Dermis microvascular lymphatic vessel endothelial cell (primary cell): ENCODE measurements around the gene DUSP11. TPM values are rescaled to one million over a fixed set of nuclear protein-coding genes. Genes with fewer than 3 reads are reported as not detected.
"Not testable (repeated sequence)": the region's sequence is repeated elsewhere in the genome, so short reads cannot be mapped to it uniquely, and the experiment has no call there.

Experiments
- DNase-seq, 2 donors: peaks; one replicate each; pipeline versions ENCODE4 v3.0.0 to v3.0.0-alpha.2; 2010; ENCODE audit warnings: low read depth in 2 of 2
- total RNA-seq: library from RNA; depleted of rRNA; stranded (reverse); fragments of >200 nt; gene quantifications from 2 replicates; pipeline ENCODE4 v1.2.1, GENCODE V29; 2014

The DUSP11 gene
- 20.0 and 21.7 TPM in 2 replicates for total RNA-seq

- peak; percentile 89 to 94 for DNase-seq
Measured at GRCh38 chr2:73779467-73780236, at the start of gene DUSP11. Gene DUSP11 (minus strand): TSS chr2:73780103. CDS start chr2:73779974, 129 bp downstream.

DNA sequence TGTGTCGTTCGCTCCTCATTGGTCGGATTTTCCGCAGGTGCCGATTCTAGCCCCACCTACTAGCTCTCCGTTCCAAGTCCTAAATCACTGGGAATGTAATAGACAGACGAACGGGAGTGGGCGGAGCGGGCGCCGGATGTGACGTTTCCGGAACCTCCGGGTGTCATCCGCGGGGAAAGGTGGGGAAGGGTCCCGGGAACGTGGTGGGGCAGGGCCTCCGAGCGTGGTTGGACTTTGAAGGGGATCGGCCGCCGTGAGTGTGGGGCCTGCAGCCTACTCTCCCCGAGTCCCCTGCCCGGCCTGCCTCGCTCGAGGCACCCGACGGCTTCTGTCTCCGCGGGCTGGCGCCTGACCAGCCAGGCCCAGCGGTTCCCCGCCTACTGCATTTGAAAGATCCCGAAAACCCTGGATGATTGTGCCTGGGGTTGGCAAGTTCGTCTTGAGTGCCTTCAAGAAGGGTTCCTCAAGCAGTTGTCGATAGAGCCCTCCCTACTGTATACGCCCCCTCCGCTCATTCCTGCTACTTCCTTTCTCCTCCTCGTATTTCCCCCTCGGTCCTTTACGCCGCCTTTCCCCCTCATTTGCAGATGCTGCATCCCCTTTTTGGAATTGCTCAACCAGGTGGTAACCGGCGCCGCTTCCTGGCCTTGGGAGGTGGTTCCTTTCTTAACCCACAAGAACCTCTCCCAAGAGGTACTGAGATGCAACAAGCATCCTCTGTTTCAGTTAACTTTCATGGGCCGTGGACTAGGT, 49.1 kb upstream of the DUSP11 start, which contains the start of gene STAMBP:
TSS of gene STAMBP (plus strand) at position 144 of the 753 bp plus-strand sequence. CDS start 1,896 bp downstream, outside the sequence.
- peak; percentile 96 to 97 for DNase-seq

DNA sequence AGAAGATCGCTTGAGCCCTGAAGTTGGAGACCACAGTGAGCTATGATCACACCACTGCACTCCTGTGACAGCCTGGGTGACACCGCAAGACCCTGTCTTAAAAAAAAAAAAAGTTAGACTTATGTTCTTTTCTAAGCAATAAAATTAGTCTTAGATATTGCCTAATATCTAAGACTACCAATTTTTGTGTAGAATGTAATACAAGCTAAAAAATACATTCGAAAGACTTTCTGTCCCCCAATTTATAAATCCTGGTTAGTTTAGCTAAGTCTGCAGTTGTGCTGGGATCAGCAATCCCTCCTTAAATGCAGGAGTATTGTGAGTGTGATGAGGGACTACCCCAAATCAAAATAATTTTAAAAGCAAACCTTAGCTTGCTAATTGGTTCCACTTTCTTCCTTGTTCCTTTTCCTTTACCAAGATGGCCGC, 48.5 kb upstream of the DUSP11 start:
- DNase-seq: no peak

DNA sequence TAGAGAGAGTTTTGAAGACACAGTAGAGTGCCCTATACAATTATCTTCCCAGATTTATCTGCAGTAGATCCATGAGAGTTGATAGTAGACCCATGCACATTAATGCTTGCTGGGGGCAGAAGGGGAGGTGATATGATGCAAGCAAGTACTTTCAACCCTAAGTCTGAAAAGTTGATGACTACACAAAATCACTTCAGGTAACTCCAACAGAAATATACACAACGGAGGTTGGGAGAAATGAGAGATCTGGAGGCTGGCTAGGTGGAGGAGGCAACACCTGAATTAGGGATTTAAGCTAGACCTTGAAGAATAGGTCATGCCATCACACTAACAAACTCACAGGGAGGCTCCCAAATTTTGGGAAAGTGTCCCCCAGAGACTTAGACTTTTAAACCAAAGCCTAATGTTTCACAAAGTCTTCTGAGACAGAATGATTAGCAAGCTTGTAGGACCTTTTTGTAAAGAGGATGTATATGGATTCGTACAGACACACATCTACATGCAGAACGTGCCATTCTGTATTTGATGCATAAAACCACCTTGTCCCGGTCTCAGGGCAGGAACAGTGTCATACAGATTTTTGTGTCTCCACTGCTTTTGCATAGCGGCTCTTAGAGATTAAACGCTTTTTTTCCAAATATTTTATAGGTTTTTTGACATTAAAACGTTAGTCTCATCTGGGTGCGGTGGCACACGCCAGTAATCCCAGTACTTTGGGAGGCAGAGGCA, 47.9 kb upstream of the DUSP11 start:
- DNase-seq: no peak

- peak in 1 of 2 donors; percentile 47 for DNase-seq
Measured at GRCh38 chr2:73827018-73827417, 47.1 kb upstream of the DUSP11 start.

DNA sequence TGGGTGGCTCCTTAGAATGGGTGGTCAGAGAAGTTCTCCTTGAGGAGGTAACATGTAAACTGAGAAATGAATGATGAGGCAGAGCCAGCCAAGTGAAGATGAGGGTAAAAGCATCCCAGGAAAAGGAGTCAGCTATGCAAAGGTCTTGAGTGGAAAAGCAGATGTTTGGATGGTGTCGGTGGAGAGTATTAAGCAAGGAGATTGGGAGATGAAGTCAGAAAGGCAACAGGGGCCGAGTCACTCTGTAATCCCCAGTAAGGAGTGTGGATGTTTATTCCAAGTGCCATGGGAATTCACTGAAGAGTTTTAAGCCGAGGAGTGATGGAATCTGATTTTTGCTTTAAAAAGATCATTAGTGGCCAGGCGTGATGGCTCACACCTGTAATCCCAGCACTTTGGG, 45.5 kb upstream of the DUSP11 start:
- no peak for DNase-seq

DNA sequence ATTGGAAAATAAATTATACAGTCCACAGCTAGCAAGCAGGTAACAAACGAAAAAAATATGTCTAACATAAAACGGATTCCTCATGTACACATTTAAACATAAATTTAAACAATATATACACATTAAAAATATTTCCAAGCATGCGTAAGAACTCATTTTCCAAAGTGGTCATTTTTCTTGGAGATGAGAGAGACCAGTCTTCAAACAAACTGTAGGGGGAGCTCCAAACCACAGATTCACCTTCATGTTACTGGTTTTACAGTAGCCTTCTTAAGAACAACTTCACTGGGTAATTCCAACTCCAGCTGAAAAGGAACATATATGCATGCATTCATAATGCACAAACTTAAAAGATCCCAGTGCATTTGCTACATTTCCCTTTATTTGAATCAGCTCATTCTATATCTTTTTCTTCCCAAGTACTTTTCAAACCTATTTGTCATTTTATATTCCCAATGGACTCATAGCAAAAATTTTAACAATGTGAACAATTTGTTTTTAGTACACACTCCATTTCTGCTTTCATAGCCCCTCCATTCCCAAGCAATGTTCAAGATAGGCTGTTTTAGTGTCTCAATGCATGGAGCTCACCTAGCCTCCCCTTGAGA, 44.1 kb upstream of the DUSP11 start:
- peak; percentile 68 to 87 for DNase-seq

DNA sequence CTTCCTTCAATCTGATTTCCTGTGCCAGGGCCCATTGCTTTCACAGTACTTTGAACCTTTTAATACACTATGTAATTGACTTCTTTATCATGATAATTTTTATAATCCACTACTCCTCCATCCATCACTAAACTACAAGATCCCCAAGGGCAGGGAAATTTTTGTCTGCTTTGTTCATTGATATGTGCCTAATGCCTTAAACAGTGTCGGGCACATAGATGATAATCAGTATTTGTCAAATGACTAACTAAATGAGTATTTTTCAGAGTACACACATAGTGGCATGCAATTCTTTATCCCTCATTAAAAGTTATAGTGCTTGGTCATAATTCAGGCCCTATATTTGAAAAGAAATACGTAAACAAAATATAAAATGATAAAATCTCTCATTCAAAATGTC, 43.5 kb upstream of the DUSP11 start:
- DNase-seq: no peak

- DNase-seq: no peak
Measured at GRCh38 chr2:73822991-73823390, 43.1 kb upstream of the DUSP11 start.

DNA sequence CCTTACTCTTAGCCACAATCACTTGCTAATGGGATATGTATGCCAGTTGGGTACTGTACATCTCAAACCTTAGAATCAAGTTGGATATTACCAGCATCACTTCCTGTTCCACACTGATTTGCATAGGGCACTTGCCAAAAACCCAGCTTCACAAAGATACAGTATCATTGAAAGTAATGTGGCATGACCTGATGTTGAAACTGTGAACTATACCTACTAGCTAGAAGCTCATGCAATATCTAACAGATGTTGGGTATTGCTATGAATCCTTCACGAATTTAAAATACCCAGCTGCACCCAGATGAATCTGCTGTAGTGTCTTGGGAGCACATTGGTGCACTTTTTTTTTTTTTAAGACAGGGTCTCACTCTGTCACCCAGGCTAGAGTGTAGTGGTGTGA, 42.4 kb upstream of the DUSP11 start:
- DNase-seq: no peak

DNA sequence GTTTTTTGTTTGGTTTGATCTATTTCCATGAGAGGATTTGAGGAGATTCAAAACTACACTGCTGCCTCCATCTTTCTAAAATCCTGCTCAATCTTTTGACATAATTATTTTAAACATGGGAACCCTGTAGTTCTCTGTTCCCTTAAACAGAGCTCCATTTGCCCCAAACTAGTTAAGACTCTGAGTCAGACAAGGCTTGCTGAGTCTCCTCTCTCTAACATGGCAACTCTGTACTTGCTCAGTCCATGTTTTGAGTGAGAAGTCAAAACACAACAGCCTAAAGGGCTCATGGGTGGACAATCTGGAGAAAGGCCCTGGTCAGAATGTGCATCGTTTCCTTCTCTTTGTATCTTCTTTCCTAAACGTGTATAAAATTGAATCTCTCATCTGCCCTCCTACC, 41.8 kb upstream of the DUSP11 start:
- no peak for DNase-seq

- DNase-seq: no peak
Measured at GRCh38 chr2:73821227-73821626, 41.3 kb upstream of the DUSP11 start.

GRCh38 chr2:73818296-73818695, 38.4 kb upstream of the DUSP11 start:
- DNase-seq: no peak

DNA sequence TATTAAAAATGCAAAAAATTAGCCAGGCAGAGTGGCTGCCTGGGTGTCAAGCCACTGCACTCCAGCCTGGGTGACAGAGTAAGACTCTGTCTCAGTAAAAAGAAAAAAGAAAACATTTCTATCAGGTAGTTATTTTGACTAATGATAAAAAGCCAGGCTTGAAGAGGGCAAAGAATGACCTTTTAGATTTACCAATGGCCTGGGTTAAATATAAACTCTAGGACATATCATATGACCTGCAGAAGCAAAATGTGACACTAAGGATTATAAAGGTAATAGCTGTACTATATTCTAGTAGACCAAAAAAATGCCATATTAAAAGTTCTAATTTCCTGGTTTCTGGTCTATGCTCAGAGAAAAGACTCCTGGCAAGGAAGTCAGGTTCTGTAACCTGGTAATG, 32.7 kb upstream of the DUSP11 start:
- no peak for DNase-seq

- DNase-seq: no peak
Measured at GRCh38 chr2:73811878-73812277, 32.0 kb upstream of the DUSP11 start.

GRCh38 chr2:73783883-73784282, 4.0 kb upstream of the DUSP11 start, which contains the start of gene C2orf78:
Gene C2orf78 (plus strand): TSS chr2:73784183. CDS start chr2:73784310, 127 bp downstream.
- DNase-seq: not testable (repeated sequence)

DNA sequence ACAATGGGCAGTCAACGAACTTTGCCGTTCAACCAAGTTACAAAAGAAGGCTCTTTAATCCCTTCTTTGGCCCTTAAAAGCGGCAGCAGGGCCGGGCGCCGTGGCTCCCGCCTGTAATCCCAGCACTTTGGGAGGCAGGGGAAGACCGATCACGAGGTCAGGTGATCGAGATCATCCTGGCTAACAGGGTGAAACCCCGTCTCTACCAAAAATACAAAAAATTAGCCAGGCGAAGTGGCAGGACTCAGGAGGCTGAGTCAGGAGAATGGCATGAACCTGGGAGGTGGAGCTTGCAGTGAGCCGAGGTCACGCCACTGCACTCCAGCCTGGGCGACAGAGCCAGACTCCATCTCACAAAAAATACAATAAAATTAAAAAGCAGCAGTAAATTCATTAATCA, 3.5 kb upstream of the DUSP11 start:
- not testable (repeated sequence) for DNase-seq

GRCh38 chr2:73780237-73780582, 307 bp upstream of the DUSP11 start:
- no peak for DNase-seq

- DNase-seq: not testable (repeated sequence)
Measured at GRCh38 chr2:73778867-73779466, 936 bp downstream of the DUSP11 start.

- DNase-seq: peak in 1 of 2 donors; percentile 2
Measured at GRCh38 chr2:73776869-73777519, 2.9 kb downstream of the DUSP11 start.

- no peak for DNase-seq
Measured at GRCh38 chr2:73776381-73776780, 3.5 kb downstream of the DUSP11 start.
